ENCODE results near the gene MCM8.

MCM8 gene

DNA sequence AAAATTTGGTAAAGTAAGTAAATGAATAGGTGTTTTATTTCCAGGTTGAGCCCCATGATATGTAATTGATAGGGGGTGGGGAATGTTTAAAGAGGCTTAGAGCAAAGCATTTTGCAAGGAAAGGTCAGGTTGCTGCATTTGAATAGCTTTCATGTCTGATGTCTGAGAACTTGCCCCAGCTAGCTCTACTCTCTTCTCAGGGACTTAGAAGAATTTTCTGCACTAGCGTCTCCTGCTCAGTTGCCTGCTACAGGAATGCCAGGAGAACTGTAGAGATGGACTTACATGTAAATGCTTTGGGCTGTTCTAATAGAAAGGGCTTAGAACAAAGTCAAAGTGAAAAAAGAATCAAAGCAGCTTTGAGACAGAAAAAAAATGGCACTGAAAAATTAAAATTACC, 35.6 kb upstream of the MCM8 start:
- intact Hi-C loops (cut with DNase I; ENCODE audit: low total_unique reads) = no loop called here
- Histone ChIP-seq H3K27me3 (peaks cover 0 to 21% of the 10 kb centered on the region in 2 donors), H3K4me3 (no peak overlapping the region), H3K36me3 (no peaks in the 10 kb centered on the region), H3K27ac (no peak overlapping the region), H3K9me3 (no peaks in the 10 kb centered on the region), H3K4me1 (peaks cover 0 to 9% (median 4%) of the 10 kb centered on the region in 4 donors)
- DNase-seq = no peak
- TF ChIP-seq, protein P1, sequence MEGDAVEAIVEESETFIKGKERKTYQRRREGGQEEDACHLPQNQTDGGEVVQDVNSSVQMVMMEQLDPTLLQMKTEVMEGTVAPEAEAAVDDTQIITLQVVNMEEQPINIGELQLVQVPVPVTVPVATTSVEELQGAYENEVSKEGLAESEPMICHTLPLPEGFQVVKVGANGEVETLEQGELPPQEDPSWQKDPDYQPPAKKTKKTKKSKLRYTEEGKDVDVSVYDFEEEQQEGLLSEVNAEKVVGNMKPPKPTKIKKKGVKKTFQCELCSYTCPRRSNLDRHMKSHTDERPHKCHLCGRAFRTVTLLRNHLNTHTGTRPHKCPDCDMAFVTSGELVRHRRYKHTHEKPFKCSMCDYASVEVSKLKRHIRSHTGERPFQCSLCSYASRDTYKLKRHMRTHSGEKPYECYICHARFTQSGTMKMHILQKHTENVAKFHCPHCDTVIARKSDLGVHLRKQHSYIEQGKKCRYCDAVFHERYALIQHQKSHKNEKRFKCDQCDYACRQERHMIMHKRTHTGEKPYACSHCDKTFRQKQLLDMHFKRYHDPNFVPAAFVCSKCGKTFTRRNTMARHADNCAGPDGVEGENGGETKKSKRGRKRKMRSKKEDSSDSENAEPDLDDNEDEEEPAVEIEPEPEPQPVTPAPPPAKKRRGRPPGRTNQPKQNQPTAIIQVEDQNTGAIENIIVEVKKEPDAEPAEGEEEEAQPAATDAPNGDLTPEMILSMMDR (IDR thresholded peaks at IDR 0.05) = no peak

DNA sequence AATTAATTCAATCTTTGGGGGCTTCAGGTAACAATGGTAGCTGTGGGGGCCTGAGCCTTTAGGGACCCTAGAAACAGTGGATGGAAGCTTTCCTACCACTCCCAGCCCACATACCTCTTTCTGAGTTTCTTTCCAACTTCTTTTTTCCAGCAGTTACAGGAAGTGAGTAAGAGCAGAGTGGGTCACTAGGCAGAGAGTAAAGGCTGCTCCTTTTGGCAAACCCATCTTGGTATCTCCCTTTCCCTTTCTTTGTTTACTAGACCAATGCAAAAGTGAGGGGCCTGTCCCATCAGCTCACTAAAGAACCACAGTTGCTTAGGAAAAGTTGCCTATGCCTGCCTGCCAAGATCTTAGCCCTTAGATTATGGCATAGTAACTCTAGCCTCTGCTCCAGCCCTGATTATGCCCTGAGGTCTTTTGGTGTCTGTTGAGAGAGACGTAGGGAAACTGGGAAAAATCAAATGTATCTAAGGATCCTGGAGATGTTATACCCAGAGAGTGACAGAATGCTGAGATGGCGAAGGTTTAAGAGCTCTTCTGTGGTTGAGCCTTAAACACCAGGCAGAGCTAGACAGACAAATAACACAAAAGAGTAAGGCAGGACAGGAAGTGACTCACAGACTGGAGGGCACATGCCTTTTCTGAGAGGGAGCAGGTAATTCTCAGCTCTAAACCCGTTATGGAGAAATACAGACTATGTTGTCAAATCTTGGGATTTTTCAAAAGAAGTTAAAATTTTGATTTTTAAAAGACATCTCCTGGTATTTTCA, 31.4 kb upstream of the MCM8 start:
- H3K4me3 ChIP-seq = no peak overlapping the region
- TF ChIP-seq, protein P1 (IDR thresholded peaks at IDR 0.05) = no peak
- no peaks in the 10 kb centered on the region for H3K36me3 ChIP-seq
- no peak for DNase-seq
- peaks cover 0 to 4% of the 10 kb centered on the region in 2 donors for H3K27me3 ChIP-seq
- H3K4me1 ChIP-seq = no peaks in the 10 kb centered on the region
- H3K9me3 ChIP-seq = no peaks in the 10 kb centered on the region
- no peak overlapping the region for H3K27ac ChIP-seq
- intact Hi-C loops (cut with DNase I; ENCODE audit: low total_unique reads) = no loop called here

- intact Hi-C loops (cut with DNase I; ENCODE audit: low total_unique reads) = no loop called here
Measured at GRCh38 chr20:5919626-5920544, 30.6 kb upstream of the MCM8 start.

GRCh38 chr20:5920581-5920980, 29.9 kb upstream of the MCM8 start:
- DNase-seq = no peak
- TF ChIP-seq, protein P1 (IDR thresholded peaks at IDR 0.05) = no peak
- Histone ChIP-seq H3K27me3 (peaks cover 0 to 4% of the 10 kb centered on the region in 2 donors), H3K4me1 (no peaks in the 10 kb centered on the region), H3K27ac (no peak overlapping the region), H3K4me3 (no peak overlapping the region), H3K9me3 (no peaks in the 10 kb centered on the region), H3K36me3 (no peaks in the 10 kb centered on the region)
- intact Hi-C loops (cut with DNase I; ENCODE audit: low total_unique reads) = no loop called here

More at GRCh38 chr20:5919626-5920544, 30.6 kb upstream of the MCM8 start:
- Histone ChIP-seq H3K27me3 (peaks cover 0 to 4% of the 10 kb centered on the region in 2 donors), H3K4me1 (no peaks in the 10 kb centered on the region), H3K4me3 (no peak overlapping the region), H3K9me3 (no peaks in the 10 kb centered on the region), H3K27ac (no peak overlapping the region), H3K36me3 (no peaks in the 10 kb centered on the region)
- DNase-seq = no peak
- TF ChIP-seq, protein P1 (IDR thresholded peaks at IDR 0.05) = no peak

GRCh38 chr20:5923493-5923892, 27.0 kb upstream of the MCM8 start:
- DNase-seq = no peak
- intact Hi-C loops (cut with DNase I; ENCODE audit: low total_unique reads) = no loop called here
- TF ChIP-seq, protein P1 (IDR thresholded peaks at IDR 0.05) = no peak
- Histone ChIP-seq H3K4me1 (no peaks in the 10 kb centered on the region), H3K4me3 (no peak overlapping the region), H3K27me3 (peaks cover 0 to 4% of the 10 kb centered on the region in 2 donors), H3K27ac (no peak overlapping the region), H3K9me3 (no peaks in the 10 kb centered on the region), H3K36me3 (no peaks in the 10 kb centered on the region)
